HG03039 (cell line): ENCODE data around the gene RAPGEF5.
"Not testable (repeated sequence)": the region's sequence is repeated elsewhere in the genome, so short reads cannot be mapped to it uniquely, and the experiment has no call there.

Experiments used
- ATAC-seq: cut with Tn5 transposase; IDR thresholded peaks from one replicate; pipeline ENCODE4 v1.9.1; 2021; ENCODE audit warnings: mild to moderate bottlenecking, moderate library complexity; ENCODE audit not compliant: unreplicated experiment

The RAPGEF5 gene

DNA sequence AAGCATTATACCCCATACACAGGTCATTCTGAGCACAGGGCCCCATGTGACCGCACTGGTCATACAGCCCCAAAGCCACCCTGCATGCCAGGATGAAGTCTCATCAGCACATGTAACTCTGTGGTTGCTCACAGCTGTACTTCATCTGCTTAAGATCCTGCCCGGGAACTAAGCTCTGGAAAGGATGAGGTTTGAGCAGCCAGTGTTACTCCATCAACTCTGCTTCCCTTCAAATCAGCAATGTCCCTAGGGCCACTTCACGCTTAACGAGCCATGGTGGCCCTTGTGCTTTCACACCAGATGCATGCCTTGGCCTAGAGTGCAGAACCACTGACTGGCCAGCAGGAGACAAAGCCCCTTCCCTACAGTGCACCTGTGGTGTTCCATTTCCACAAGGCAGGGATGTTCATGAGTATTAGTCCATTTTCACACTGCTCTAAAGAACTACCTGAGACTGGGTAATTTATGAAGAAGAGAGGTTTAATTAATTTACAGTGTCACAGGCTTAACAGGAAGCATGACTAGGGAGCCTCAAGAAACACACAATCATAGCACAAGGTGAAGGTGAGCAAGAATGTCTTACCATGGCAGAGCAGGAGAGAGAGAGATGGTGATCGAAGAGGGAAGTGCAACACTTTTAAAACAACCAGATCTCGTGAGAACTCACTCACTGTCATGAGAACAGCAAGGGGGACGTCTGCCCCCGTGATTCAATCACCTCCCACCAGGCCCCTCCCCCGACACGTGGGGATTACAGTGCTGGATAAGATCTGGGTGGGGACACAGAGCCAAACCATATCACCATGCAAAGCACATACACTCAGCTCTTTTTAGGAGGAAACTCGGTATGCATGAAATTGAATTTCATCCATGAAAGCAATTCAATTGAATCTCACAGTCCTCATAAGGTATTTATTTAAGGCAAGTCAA is 262.3 kb downstream of the RAPGEF5 start:
- no peak for ATAC-seq

DNA sequence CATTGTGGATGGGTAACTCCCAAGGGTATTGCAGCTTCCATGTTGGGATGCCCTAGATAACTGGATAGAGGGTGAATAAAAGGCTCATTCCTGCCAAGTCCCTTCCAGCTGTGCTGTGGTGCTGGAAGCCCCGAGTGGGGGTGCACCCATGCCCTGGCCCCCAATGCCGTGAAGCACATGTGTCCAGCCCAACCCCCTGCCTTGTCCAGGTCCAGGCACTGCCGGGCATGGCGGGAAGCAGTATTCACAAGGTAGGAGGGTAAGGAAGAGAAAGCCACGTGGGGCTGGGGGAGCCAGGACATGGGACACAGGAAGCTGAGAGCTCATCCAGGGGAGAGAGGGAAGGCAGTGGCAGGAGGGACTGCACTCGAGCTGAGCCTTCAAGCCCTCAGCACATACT is 263.0 kb downstream of the RAPGEF5 start:
- no peak for ATAC-seq

DNA sequence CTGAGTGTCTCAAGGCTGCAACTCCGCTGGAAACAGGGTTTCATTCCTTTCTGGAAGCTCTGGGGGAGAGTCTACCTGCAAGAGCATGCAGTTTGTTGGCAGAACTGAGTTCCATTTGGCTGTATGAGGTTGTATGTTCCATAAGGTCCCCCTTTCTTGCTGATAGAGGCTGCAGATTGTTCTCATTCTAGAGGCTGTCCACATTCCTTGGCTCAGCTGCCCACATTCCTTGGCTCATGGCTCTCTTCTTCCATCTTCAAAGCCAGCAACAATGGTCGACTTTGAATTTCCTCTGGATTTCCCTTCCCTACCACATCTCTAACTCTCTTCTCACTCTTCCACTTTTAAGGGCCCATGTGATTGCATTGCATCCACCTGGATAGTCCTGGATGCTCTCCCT is 264.0 kb downstream of the RAPGEF5 start:
- no peak for ATAC-seq

DNA sequence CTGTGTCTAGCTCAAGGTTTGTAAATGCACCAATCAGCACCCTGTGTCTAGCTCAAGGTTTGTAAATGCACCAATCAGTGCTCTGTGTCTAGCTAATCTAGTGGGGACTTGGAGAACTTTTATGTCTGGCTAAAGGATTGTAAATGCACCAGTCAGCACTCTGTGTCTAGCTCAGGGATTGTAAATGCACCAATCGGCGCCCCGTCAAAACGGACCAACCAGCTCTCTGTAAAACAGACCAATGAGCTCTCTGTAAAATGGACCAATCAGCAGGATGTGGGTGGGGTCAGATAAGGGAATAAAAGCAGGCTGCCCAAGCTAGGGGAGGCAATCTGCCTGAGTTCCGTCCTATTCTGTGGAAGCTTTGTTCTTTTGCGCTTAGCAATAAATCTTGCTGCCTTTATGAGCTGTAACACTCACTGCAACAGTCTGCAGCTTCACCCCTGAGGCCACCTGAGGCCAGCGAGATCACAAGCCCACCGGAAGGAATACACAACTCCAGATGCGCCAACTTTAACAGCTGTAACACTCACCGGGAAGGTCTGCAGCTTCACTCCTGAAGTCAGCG is 265.9 kb downstream of the RAPGEF5 start:
- not testable (repeated sequence) for ATAC-seq

DNA sequence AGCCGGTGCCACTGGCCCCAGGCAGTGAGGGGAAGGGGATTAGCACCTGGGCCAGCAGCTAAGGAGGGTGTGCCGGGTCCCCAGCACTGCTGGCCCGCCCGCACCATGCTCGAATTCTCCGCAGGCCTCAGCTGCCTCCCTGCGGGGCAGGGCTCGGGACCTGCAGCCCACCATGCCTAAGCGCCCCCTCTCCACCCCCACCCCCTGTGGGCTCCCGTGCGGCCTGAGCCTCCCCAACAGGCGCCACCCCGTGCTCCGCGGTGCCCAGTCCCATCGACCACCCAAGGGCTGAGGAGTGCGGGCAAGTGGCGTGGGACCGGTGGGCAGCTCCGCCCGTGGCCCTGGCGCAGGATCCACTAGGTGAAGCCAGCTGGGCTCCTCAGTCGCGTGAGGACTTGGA is 266.4 kb downstream of the RAPGEF5 start:
- no peak for ATAC-seq

DNA sequence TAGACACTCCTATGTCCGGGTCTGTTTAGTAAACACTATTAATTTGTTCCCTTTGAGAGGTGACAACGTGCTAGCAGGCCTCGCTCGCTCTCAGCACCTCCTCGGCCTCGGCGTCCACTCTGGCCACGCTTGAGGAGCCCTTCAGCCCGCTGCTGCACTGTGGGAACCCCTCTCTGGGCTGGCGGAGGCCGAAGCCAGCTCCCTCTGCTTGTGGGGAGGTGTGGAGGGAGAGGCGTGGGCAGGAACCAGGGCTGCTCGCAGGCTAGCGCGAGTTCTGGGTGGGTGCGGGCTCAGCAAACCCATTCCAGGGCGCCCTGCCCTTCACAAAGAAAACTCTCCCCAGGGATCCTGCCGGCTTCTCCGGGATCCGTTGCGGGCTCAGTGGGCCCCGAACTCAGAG is 266.8 kb downstream of the RAPGEF5 start:
- ATAC-seq: no peak

DNA sequence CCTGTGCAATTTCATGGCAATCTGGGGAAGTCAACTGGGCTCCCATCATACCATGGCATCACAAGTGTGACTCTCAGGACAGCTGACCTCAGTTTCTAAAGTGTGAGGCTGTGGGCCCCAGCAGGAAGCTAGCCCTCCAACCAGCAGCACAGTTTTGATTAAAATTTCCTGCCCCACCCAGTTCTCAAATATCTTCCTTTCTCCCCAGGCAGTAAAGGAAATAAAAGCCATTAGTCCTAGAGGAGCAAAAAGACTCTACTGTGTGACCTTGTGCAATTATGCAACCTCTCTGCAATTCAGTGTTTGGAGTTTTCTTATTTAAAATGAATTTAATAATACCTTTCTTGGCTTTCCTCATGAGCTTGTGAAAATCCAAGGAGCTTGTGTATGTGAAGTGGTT is 268.1 kb downstream of the RAPGEF5 start:
- ATAC-seq: no peak

DNA sequence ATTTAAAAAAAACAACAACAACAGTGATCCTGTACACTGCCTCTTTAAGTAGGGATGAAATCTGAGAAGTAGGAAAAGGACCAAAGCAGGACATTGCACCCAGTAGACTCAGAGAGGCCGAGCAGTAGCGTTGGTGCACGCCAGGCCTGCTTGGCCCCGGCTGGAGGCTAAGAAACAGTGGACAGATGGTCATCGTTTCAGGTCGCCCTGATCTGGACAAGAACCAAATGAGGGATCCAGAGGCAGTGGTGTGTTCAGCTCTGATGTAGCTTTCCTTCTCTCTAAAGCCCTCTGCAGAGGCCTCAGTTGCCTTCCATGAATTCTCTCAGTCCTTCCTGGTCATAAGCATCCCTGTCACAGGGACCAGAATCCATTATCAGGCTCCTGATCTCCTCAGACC is 269.1 kb downstream of the RAPGEF5 start:
- ATAC-seq: no peak

DNA sequence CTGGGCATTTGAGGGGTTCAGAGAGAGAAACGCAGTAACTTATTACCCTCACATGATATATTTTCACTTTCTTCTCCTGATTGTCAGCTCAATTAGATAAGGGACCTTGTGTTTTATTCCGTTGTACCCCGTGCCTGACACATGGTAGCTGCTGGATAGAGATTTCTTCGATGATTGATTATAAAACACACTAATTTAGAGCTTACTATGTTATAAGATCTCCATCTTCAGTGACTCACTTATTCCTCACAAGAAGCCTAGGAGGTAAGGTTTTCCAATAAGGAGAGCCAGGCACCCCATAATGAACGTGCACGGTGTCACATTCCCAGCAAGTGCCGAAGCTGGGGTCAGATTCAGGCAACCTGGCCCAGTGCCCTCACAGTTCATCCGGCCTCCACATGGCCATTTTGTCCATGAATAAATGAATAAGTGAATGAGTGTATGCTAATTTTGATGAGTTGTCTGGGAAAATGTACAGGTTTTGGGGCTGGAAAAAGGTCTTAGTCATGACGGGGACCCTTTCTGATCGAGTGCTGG is 273.2 kb downstream of the RAPGEF5 start:
- ATAC-seq: no peak

DNA sequence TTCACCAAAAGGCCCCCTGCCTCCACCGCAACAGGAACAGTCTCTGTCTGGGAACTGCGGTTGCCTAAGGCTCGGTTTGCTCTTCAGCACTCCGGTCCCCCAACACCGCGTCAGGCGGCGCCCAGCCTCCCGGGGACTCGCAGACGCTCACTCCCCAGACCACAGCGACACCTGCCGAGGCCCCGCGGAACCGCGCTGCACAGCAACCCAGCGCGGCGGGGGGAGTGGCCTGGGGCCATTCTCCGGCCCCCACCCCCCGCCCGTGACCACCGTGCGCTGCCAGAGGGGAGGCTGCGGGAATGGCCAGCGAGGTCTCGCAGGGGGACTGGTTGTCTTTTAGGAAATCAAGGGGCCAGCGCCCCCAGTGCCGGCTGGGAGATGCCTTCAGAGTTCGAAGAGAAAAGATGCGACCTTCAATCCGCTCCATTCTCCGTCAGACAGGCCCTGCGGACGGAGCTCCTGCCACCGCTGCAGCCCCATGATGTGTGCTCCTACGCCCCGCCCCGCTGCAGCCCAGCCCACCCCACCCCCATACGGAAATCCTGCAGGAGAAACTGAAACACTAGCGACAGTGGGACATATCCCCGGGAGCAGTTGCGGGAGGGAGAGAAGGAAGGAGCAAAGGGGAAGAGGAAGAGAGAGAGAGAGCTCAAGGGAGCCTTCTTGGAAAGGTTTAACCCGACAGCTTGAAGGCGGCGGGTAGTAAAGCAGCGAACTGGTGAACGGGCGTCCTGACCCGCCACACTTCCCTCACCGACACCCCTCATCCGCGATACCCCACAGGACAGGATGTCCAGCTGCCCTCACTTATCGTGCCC is 273.9 kb downstream of the RAPGEF5 start:
- peak; percentile 99 for ATAC-seq

DNA sequence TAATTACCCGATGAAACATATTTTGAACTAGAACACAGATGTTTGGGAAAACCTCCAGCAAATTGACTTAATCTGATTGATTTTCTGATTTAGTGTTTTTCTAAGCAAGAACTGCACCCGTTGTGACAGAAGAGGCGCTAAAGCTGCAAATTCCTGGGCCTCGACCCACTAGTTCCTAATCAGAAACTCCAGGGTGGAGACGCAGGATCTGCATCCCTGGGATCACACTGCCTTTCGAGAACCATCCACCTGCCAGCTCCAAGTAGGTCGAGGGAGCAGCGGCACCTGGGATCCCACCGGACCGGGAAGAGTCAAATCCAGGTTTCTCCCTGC is 274.4 kb downstream of the RAPGEF5 start:
- no peak for ATAC-seq

DNA sequence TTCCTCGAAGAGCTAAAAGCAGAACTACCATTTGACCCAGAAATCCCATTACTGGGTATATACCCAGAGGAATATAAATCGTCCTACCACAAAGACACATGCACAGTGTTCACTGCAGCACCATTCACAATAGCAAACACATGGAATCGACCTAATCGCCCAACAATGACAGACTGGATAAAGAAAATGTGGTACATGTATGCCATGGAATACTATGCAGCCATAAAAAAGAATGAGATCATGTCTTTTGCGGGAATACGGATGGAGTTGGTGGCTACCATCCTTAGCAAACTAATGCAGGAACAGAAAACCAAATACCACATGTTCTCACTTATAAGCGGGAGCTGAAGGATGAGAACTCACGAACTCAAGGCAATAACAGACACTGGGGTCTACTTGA is 276.7 kb downstream of the RAPGEF5 start:
- not testable (repeated sequence) for ATAC-seq

DNA sequence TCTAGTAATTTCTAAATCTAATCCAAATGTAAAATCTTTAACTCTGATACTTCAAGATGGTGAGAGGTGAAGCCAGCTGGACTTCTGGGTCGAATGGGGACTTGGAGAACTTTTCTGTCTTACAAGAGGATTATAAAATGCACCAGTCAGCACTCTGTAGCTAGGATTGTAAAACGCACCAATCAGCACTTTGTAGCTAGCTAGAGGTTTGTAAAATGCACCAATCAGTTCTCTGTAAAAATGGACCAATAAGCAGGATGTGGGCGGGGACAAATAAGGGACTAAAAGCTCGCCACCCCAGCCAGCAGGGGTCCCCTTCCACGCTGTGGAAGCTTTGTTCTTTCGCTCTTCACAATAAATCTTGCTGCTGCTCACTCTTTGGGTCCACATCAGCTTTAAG is 278.1 kb downstream of the RAPGEF5 start:
- not testable (repeated sequence) for ATAC-seq

DNA sequence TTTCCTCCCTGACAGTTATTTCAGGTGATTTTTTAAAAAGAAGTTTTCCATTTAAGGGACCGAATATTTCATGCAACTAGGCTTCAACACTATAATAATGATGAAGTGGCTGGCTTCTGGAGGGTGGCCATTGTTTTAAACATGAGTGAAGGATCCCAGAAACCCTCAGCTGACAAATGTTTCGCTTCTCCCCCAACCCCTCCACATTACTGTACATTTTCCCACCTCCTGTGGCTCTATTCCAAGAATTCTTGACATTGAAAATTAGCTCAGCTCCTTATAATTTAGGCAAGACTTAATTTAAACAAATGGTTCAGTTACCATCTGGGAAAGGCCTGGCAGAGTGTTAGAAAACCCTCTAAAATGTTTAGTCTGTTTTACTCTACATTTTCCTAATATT is 281.4 kb downstream of the RAPGEF5 start:
- ATAC-seq: no peak

DNA sequence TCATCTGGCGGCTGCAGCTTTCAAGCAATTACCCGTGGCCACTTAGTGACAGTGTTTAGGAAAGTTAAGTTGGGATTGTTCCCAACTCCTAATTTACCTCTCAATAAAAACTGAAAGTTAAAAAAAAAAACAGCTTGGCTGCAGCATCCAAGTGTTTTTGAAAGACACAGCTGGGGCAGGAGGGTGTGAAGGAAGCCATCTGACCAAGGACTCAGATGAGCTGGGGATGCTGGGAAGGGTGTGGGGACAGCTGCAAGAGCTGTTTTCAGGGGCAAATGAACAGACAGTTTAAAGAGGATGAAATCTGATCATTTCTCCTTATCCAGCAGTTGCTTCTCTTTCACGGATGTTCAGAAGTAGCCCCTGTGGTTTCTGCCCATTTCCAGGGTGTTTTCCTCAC is 282.1 kb downstream of the RAPGEF5 start:
- no peak for ATAC-seq
